Measurements from ENCODE around the gene TTC39C. TPM values are rescaled to one million over a fixed set of nuclear protein-coding genes. Genes with fewer than 3 reads are reported as not detected.

The TTC39C gene
- total and polyA plus RNA-seq, 2 donors (not counting 3 experiments of a cell fraction or from before 2014, with no cell fraction given): 0.61 to 6.2 TPM

- Histone ChIP-seq H4K20me1 (replicated peaks; ENCODE audit: control insufficient read depth, extremely low read depth, insufficient read depth, low read length) (no peaks in the 10 kb centered on the region), H3K79me2 (ENCODE audit: control insufficient read depth, insufficient read depth, low read length) (no peaks in the 10 kb centered on the region), H3K4me2 (ENCODE audit: insufficient read depth, low read length) (no peak overlapping the region), H3K9me3 (replicated peaks; ENCODE audit: control insufficient read depth, insufficient read depth, low read length) (no peaks in the 10 kb centered on the region), H3K9ac (replicated peaks; ENCODE audit: extremely low read depth, insufficient read depth, low read length) (no peak overlapping the region), H3K27ac (ENCODE audit: insufficient read depth, low read depth, low read length) (no peak overlapping the region), H2AFZ (ENCODE audit: low read depth, low read length) (no peak overlapping the region), H3K27me3 (ENCODE audit: control insufficient read depth in 2 of 2, insufficient read depth in 2 of 2, low read length in 2 of 2) (no peaks in the 10 kb centered on the region), H3K9me1 (replicated peaks; ENCODE audit: control insufficient read depth, extremely low read depth, insufficient read depth, low read length) (no peaks in the 10 kb centered on the region), H3K36me3 (ENCODE audit: control insufficient read depth in 2 of 2, extremely low read depth in 1 of 2, insufficient read depth in 2 of 2, low read length in 2 of 2) (no peaks in the 10 kb centered on the region), H3K4me1 (ENCODE audit: control insufficient read depth, extremely low read depth, insufficient read depth, low read length) (no peaks in the 10 kb centered on the region), H3K4me3 (replicated peaks in 1 of 3; ENCODE audit: insufficient read depth in 1 of 3, low read depth in 1 of 3, low read length in 3 of 3) (no peak overlapping the region)
- intact Hi-C loops (cut with micrococcal nuclease): no loop called here
- ChIA-PET CTCF (interaction anchor here (1.1 to 2.4 kb wide), 2 partner anchors 11 to 13 kb away, joined by 3 to 5 read pairs; no protein-coding TSS in a partner anchor), POLR2A (no interaction called here)
- FAIRE-seq (no peak), DNase-seq (ENCODE audit: low read depth, low spot score) (no peak)
- dilution Hi-C loops (cut with MboI; ENCODE audit: extremely low pct_ligation_motif_present, low sequenced_read_pairs): no loop called here
- TF ChIP-seq GATA2 (IDR thresholded peaks at IDR 0.05; ENCODE audit: insufficient read depth, insufficient read length, low read depth, low read length): no peak
- TF ChIP-seq, protein P1, sequence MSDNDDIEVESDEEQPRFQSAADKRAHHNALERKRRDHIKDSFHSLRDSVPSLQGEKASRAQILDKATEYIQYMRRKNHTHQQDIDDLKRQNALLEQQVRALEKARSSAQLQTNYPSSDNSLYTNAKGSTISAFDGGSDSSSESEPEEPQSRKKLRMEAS (IDR thresholded peaks at IDR 0.05; ENCODE audit: insufficient read depth, insufficient read length): no peak
- no peak for TF ChIP-seq POLR2AphosphoS5 (IDR thresholded peaks at IDR 0.05; ENCODE audit: insufficient read depth, low read depth, low read length)
- no TSS peak for BruUV-seq (replicated peaks)
These were observed 62.4 kb downstream of the TTC39C start for GRCh38 chr18:24076950-24077349.

- DNase-seq (ENCODE audit: low read depth, low spot score) (no peak), FAIRE-seq (no peak)
- no peaks in the 10 kb centered on the region for H3K9me1 ChIP-seq (replicated peaks; ENCODE audit: control insufficient read depth, extremely low read depth, insufficient read depth, low read length)
- BruUV-seq (replicated peaks): no TSS peak
- ChIA-PET CTCF (interaction anchor here (2.4 kb wide), 1 partner anchor 12 kb away, joined by 5 read pairs; no protein-coding TSS in a partner anchor), POLR2A (no interaction called here)
- no peak for TF ChIP-seq FOS (IDR thresholded peaks at IDR 0.05; ENCODE audit: borderline replicate concordance, insufficient read depth, low read length)
- no peak for TF ChIP-seq EZH2 (IDR thresholded peaks at IDR 0.05; ENCODE audit: borderline replicate concordance, low read depth, low read length, severe bottlenecking)
- no peaks in the 10 kb centered on the region for H3K79me2 ChIP-seq (ENCODE audit: control insufficient read depth, insufficient read depth, low read length)
- no peak overlapping the region for H3K4me3 ChIP-seq (replicated peaks in 1 of 3; ENCODE audit: insufficient read depth in 1 of 3, low read depth in 1 of 3, low read length in 3 of 3)
- dilution Hi-C loops (cut with MboI; ENCODE audit: extremely low pct_ligation_motif_present, low sequenced_read_pairs) (no loop called here), intact Hi-C loops (cut with micrococcal nuclease) (no loop called here)
- H3K27ac ChIP-seq (ENCODE audit: insufficient read depth, low read depth, low read length): no peak overlapping the region
- H3K27me3 ChIP-seq (ENCODE audit: control insufficient read depth in 2 of 2, insufficient read depth in 2 of 2, low read length in 2 of 2): no peaks in the 10 kb centered on the region
- H2AFZ ChIP-seq (ENCODE audit: low read depth, low read length): no peak overlapping the region
- H4K20me1 ChIP-seq (replicated peaks; ENCODE audit: control insufficient read depth, extremely low read depth, insufficient read depth, low read length): no peaks in the 10 kb centered on the region
- H3K4me1 ChIP-seq (ENCODE audit: control insufficient read depth, extremely low read depth, insufficient read depth, low read length): no peaks in the 10 kb centered on the region
- no peaks in the 10 kb centered on the region for H3K36me3 ChIP-seq (ENCODE audit: control insufficient read depth in 2 of 2, extremely low read depth in 1 of 2, insufficient read depth in 2 of 2, low read length in 2 of 2)
- no peak overlapping the region for H3K4me2 ChIP-seq (ENCODE audit: insufficient read depth, low read length)
- H3K9me3 ChIP-seq (replicated peaks; ENCODE audit: control insufficient read depth, insufficient read depth, low read length): no peaks in the 10 kb centered on the region
- H3K9ac ChIP-seq (replicated peaks; ENCODE audit: extremely low read depth, insufficient read depth, low read length): no peak overlapping the region
These were observed 63.8 kb downstream of the TTC39C start for GRCh38 chr18:24078391-24078790.
